HepG2 (cell line): Measurements from ENCODE around the gene CCDC38. TPM values are rescaled to one million over a fixed set of nuclear protein-coding genes. Genes with fewer than 3 reads are reported as not detected.

Experiments
- CEBPB ChIP-seq: IDR thresholded peaks from 2 replicates; pipeline ENCODE4 v1.6.1; 2011; ENCODE audit warnings: low read depth, low read length, improper control_type of control experiment, borderline replicate concordance
- HNF4A ChIP-seq: sonication (generic); formaldehyde crosslinking; IDR thresholded peaks from 2 replicates; pipeline ENCODE4 v1.4.0; 2020; ENCODE audit warnings: missing genetic modification reagents
- RAD51 ChIP-seq: fragments of 450-650 bp; IDR thresholded peaks from 2 replicates; pipeline ENCODE4 v1.6.1; 2016; ENCODE audit warnings: borderline replicate concordance
- RBFOX2 ChIP-seq: fragments of 200-400 bp; formaldehyde crosslinking; IDR thresholded peaks from 2 replicates; pipeline ENCODE4 v1.6.1; 2017; ENCODE audit warnings: low read depth, mild to moderate bottlenecking, low read length
- SAFB2 ChIP-seq: sonication (generic); formaldehyde crosslinking; IDR thresholded peaks from 2 replicates; pipeline ENCODE4 v1.5.1; 2020; ENCODE audit warnings: missing genetic modification reagents, low read depth, mild to moderate bottlenecking, borderline replicate concordance
- SOX13 ChIP-seq, 3 experiments: fragments of 450-650 bp in 1 of 3; sonication (generic) in 1 of 3; formaldehyde crosslinking in 1 of 3; IDR thresholded peaks in 2 of 3; conservative IDR thresholded peaks in 1 of 3; 2 replicates each; pipeline versions ENCODE4 v1.5.0 to v1.6.1; 2016 to 2020; ENCODE audit warnings: antibody characterized with exemption in 1 of 3, mild to moderate bottlenecking in 1 of 3, missing compliant biosample characterization in 1 of 3, missing genetic modification reagents in 1 of 3, moderate library complexity in 1 of 3
- SRY ChIP-seq: sonication (generic); formaldehyde crosslinking; IDR thresholded peaks from 2 replicates; pipeline ENCODE4 v1.8.0; 2022; ENCODE audit warnings: mild to moderate bottlenecking, missing genetic modification reagents
- TCF7 ChIP-seq: sonication (generic); IDR thresholded peaks from 2 replicates; pipeline ENCODE4 v1.6.1; 2016; ENCODE audit warnings: antibody characterized with exemption, low read depth
- TFAP4 ChIP-seq: sonication (generic); IDR thresholded peaks from 2 replicates; pipeline ENCODE4 v1.6.1; 2016; ENCODE audit warnings: low read depth, borderline replicate concordance
- TGIF2 ChIP-seq: IDR thresholded peaks from 2 replicates; pipeline ENCODE4 v1.6.1; 2016; ENCODE audit warnings: control low read depth, missing compliant biosample characterization
- THAP11 ChIP-seq: IDR thresholded peaks from 2 replicates; pipeline ENCODE4 v1.6.1; 2016; ENCODE audit warnings: missing biosample characterization, missing genetic modification reagents
- TSC22D2 ChIP-seq: sonication (generic); formaldehyde crosslinking; IDR thresholded peaks from 2 replicates; pipeline ENCODE4 v1.5.1; 2020; ENCODE audit warnings: missing genetic modification reagents, mild to moderate bottlenecking, borderline replicate concordance
- YEATS2 ChIP-seq: sonication (generic); formaldehyde crosslinking; IDR thresholded peaks from 2 replicates; pipeline ENCODE4 v1.4.0; 2020; ENCODE audit warnings: missing genetic modification reagents, borderline replicate concordance
- ZBTB10 ChIP-seq: sonication (generic); formaldehyde crosslinking; IDR thresholded peaks from 2 replicates; pipeline ENCODE4 v1.4.0; 2020; ENCODE audit warnings: missing genetic modification reagents, borderline replicate concordance
- ZFP36L2 ChIP-seq: sonication (generic); formaldehyde crosslinking; IDR thresholded peaks from 2 replicates; pipeline ENCODE4 v1.4.0; 2020; ENCODE audit warnings: missing genetic modification reagents
- ZNF180 ChIP-seq: sonication (generic); formaldehyde crosslinking; IDR thresholded peaks from 2 replicates; pipeline ENCODE4 v1.4.0; 2020; ENCODE audit warnings: low read depth, missing genetic modification reagents, borderline replicate concordance
- ZNF264 ChIP-seq: sonication (generic); formaldehyde crosslinking; IDR thresholded peaks from 2 replicates; pipeline ENCODE4 v1.4.0; 2020; ENCODE audit warnings: missing genetic modification reagents
- ZNF317 ChIP-seq: sonication (generic); formaldehyde crosslinking; IDR thresholded peaks from 2 replicates; pipeline ENCODE4 v1.5.0; 2020; ENCODE audit warnings: mild to moderate bottlenecking, missing genetic modification reagents
- ZNF703 ChIP-seq: sonication (generic); formaldehyde crosslinking; IDR thresholded peaks from 2 replicates; pipeline ENCODE4 v1.5.1; 2020; ENCODE audit warnings: missing genetic modification reagents, mild to moderate bottlenecking, moderate library complexity, borderline replicate concordance
- polyA plus RNA-seq, 8 experiments: library from polyadenylated mRNA; depleted of rRNA in 3 of 8; stranded (reverse) in 7 of 8; unstranded in 1 of 8; fragments of >200 nt; fragmentation: Illumina TruSeq in 4 of 8; extraction: Trizol in 4 of 8; gene quantifications; 2 replicates each; pipeline versions ENCODE4 v1.2.1 to v1.2.3, GENCODE V29; 2011 to 2016; ENCODE audit warnings: low read depth in 4 of 8, missing spikeins in 1 of 8, mixed read lengths in 1 of 8; ENCODE audit not compliant: insufficient read depth in 1 of 8
- total RNA-seq, 5 experiments: library from RNA; depleted of rRNA; stranded (reverse); fragments of >200 nt; fragmentation: Illumina TruSeq; extraction: Trizol; gene quantifications; 2 replicates each; pipeline ENCODE4 v1.2.3, GENCODE V29; 2016; ENCODE audit warnings: low read depth in 1 of 5
- TF ChIP-seq, protein P1 (sequence below): sonication (generic); formaldehyde crosslinking; IDR thresholded peaks from 2 replicates; pipeline ENCODE4 v1.4.0; 2020; ENCODE audit warnings: mild to moderate bottlenecking, missing genetic modification reagents
- TF ChIP-seq, protein P2 (sequence below): sonication (generic); formaldehyde crosslinking; IDR thresholded peaks from 2 replicates; pipeline ENCODE4 v1.5.1; 2020; ENCODE audit warnings: mild to moderate bottlenecking, missing genetic modification reagents, borderline replicate concordance
- TF ChIP-seq, protein P3 (sequence below): sonication (generic); formaldehyde crosslinking; conservative IDR thresholded peaks from 2 replicates; pipeline ENCODE4 v1.4.0; 2020; ENCODE audit warnings: mild to moderate bottlenecking, missing genetic modification reagents, moderate library complexity

The CCDC38 gene
- total and polyA plus RNA-seq, 2 of the 13 experiments (the other 11 are each of a cell fraction or from before 2014, with no cell fraction given), result 0.24 to 0.32 TPM

- TF ChIP-seq CEBPB (no peak), ZNF180 (CRISPR knock-in tag) (no peak), RBFOX2 (no peak), ZNF264 (CRISPR knock-in tag) (no peak), SAFB2 (CRISPR knock-in tag) (no peak), THAP11 (no peak), ZBTB10 (no peak), SRY (CRISPR knock-in tag) (no peak), TGIF2 (CRISPR knock-in tag) (no peak), RAD51 (no peak), TSC22D2 (CRISPR knock-in tag) (no peak), HNF4A (CRISPR knock-in tag) (0 out of 2 replicates have a peak, but pooled peaks have one; percentile 20), TFAP4 (0 out of 2 replicates have a peak, but pooled peaks have one; percentile 12), YEATS2 (CRISPR knock-in tag) (no peak), ZNF703 (CRISPR knock-in tag) (no peak), SOX13 (IDR thresholded peaks at IDR 0.05) (no peak), SOX13 (CRISPR knock-in tag; conservative IDR thresholded peaks at IDR 0.05 in 1 of 2, IDR thresholded peaks at IDR 0.05 in 1 of 2) (no peak), ZNF317 (no peak), TCF7 (peak; percentile 45), ZFP36L2 (CRISPR knock-in tag) (no peak)
- TF ChIP-seq, protein P1, sequence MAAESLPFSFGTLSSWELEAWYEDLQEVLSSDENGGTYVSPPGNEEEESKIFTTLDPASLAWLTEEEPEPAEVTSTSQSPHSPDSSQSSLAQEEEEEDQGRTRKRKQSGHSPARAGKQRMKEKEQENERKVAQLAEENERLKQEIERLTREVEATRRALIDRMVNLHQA (CRISPR knock-in tag), result no peak
- TF ChIP-seq, protein P2, sequence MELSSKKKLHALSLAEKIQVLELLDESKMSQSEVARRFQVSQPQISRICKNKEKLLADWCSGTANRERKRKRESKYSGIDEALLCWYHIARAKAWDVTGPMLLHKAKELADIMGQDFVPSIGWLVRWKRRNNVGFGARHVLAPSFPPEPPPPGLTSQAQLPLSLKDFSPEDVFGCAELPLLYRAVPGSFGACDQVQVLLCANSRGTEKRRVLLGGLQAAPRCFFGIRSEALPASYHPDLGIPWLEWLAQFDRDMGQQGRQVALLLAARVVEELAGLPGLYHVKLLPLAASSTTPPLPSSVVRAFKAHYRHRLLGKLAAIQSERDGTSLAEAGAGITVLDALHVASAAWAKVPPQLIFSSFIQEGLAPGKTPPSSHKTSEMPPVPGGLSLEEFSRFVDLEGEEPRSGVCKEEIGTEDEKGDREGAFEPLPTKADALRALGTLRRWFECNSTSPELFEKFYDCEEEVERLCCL (CRISPR knock-in tag), result no peak
- TF ChIP-seq, protein P3, sequence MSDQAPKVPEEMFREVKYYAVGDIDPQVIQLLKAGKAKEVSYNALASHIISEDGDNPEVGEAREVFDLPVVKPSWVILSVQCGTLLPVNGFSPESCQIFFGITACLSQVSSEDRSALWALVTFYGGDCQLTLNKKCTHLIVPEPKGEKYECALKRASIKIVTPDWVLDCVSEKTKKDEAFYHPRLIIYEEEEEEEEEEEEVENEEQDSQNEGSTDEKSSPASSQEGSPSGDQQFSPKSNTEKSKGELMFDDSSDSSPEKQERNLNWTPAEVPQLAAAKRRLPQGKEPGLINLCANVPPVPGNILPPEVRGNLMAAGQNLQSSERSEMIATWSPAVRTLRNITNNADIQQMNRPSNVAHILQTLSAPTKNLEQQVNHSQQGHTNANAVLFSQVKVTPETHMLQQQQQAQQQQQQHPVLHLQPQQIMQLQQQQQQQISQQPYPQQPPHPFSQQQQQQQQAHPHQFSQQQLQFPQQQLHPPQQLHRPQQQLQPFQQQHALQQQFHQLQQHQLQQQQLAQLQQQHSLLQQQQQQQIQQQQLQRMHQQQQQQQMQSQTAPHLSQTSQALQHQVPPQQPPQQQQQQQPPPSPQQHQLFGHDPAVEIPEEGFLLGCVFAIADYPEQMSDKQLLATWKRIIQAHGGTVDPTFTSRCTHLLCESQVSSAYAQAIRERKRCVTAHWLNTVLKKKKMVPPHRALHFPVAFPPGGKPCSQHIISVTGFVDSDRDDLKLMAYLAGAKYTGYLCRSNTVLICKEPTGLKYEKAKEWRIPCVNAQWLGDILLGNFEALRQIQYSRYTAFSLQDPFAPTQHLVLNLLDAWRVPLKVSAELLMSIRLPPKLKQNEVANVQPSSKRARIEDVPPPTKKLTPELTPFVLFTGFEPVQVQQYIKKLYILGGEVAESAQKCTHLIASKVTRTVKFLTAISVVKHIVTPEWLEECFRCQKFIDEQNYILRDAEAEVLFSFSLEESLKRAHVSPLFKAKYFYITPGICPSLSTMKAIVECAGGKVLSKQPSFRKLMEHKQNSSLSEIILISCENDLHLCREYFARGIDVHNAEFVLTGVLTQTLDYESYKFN (CRISPR knock-in tag), result 0 out of 2 replicates have a peak, but pooled peaks have one; percentile 33
Measured at GRCh38 chr12:95838125-95838524, 104.3 kb downstream of the CCDC38 start (continued).
